CD4-positive, CD25-positive, alpha-beta regulatory T cell (primary cell): Measurements from ENCODE around the gene ENOX1. TPM values are rescaled to one million over a fixed set of nuclear protein-coding genes. Genes with fewer than 3 reads are reported as not detected.

Source experiments
- ATAC-seq, 2 donors: fragments of 150-1000 bp; cut with Tn5 transposase; one replicate each; pipeline ENCODE4 v1.10.0; 2021; ENCODE audit warnings: low read depth in 2 of 2, moderate number of reproducible peaks in 2 of 2, moderate library complexity in 1 of 2
- DNase-seq, 3 donors: peaks; one replicate each; pipeline versions ENCODE4 v3.0.0 to v3.0.0-alpha.2; 2012 to 2022; ENCODE audit warnings: mixed read lengths in 1 of 3
- H3K27ac ChIP-seq: one replicate; pipeline ENCODE4 v1.7.0; 2013; ENCODE audit warnings: mild to moderate bottlenecking, low read length; ENCODE audit not compliant: insufficient read depth, poor library complexity, severe bottlenecking
- H3K27me3 ChIP-seq: one replicate; pipeline ENCODE4 v1.7.0; 2013; ENCODE audit warnings: low read length; ENCODE audit not compliant: control insufficient read depth, insufficient read depth
- H3K36me3 ChIP-seq: one replicate; pipeline ENCODE4 v1.7.0; 2013; ENCODE audit warnings: mild to moderate bottlenecking, low read length, moderate library complexity; ENCODE audit not compliant: control insufficient read depth, insufficient read depth
- H3K4me1 ChIP-seq: 2 replicates; pipeline ENCODE4 v1.7.0; 2013; ENCODE audit warnings: mild to moderate bottlenecking, low read length; ENCODE audit not compliant: insufficient read depth, control insufficient read depth, poor library complexity, severe bottlenecking
- H3K4me3 ChIP-seq: one replicate; pipeline ENCODE4 v1.7.0; 2013; ENCODE audit warnings: low read depth, mild to moderate bottlenecking, low read length, moderate library complexity
- H3K9me3 ChIP-seq, 2 experiments: 1 replicate in 1 of 2; 2 replicates in 1 of 2; pipeline ENCODE4 v1.7.0; 2013; ENCODE audit warnings: low read length in 2 of 2, mild to moderate bottlenecking in 1 of 2, moderate library complexity in 1 of 2; ENCODE audit not compliant: control insufficient read depth in 2 of 2
- H3K27ac Mint-ChIP-seq, 3 donors: one replicate each; pipeline ENCODE4 v1.8.0; 2020 to 2022; ENCODE audit warnings: mild to moderate bottlenecking in 3 of 3, mixed read lengths in 3 of 3, moderate library complexity in 2 of 3
- H3K27me3 Mint-ChIP-seq: one replicate; pipeline ENCODE4 v1.8.0; 2022; ENCODE audit warnings: mild to moderate bottlenecking, mixed read lengths
- H3K36me3 Mint-ChIP-seq: one replicate; pipeline ENCODE4 v1.8.0; 2020; ENCODE audit warnings: mixed read lengths
- H3K4me1 Mint-ChIP-seq, 4 donors: one replicate each; pipeline ENCODE4 v1.8.0; 2020 to 2022; ENCODE audit warnings: mixed read lengths in 4 of 4, mild to moderate bottlenecking in 1 of 4
- H3K4me3 Mint-ChIP-seq, 4 donors: one replicate each; pipeline ENCODE4 v1.8.0; 2020 to 2022; ENCODE audit warnings: mild to moderate bottlenecking in 4 of 4, mixed read lengths in 4 of 4, moderate library complexity in 3 of 4
- H3K9me3 Mint-ChIP-seq, 7 donors: one replicate each; pipeline ENCODE4 v1.8.0; 2020 to 2022; ENCODE audit warnings: mixed read lengths in 7 of 7, mild to moderate bottlenecking in 3 of 7, moderate library complexity in 2 of 7
- polyA plus RNA-seq, 4 donors: library from polyadenylated mRNA; unstranded; fragments of 300-500 nt; fragmentation: Illumina TruSeq; gene quantifications; one replicate each; pipeline ENCODE4 v1.2.3, GENCODE V29; 2021
- total RNA-seq: library from RNA; stranded (reverse); gene quantifications from one replicate; pipeline ENCODE4 v1.2.3, GENCODE V29; 2022

The ENOX1 gene
- total and polyA plus RNA-seq, 5 donors from 2014 or later: 0.10 TPM; not detected in 4

DNA sequence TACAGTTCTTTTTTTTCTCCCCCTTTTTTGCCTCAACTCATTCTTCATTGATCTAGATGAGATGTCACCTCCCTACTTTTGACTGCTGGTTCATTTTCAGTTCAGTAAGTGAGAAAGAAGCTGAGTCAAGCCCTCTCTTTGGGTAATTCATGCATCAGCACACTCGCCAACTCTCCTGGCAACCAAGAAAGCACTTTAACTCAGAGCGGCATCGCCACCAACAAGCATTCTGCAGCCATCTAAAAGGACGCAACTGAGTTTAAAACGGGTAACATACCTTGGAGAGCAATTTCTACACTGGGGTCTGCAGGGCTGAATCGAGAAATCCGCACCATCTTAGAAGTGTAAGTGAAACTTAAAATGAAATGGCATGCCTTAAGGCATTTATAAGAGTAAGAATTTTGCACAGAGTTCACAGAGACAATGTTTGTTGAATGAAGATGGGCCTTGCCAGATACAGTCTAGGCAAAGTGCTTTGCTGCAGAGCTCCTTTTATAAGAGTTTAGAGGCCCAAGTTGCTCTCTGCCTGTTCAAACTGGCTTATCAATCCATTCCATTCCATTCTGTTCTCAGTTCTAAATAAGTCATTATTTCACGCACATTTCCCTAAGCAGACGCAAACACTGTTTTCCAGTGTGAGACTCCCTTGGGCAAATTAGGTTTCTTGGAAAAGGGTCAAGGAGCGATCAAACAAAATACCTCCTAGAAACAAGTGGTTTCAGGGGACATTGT lies 338.0 kb downstream of the ENOX1 start:
- Mint-ChIP-seq H3K4me3 (no peak overlapping the region), H3K4me1 (no peaks in the 10 kb centered on the region), H3K36me3 (no peaks in the 10 kb centered on the region), H3K9me3 (peaks cover 0 to 4% (median 0%) of the 10 kb centered on the region in 7 donors), H3K27me3 (no peaks in the 10 kb centered on the region), H3K27ac (no peak overlapping the region)
- no peaks in the 10 kb centered on the region for H3K4me1 ChIP-seq
- ATAC-seq (no peak), DNase-seq (no peak)
- no peaks in the 10 kb centered on the region for H3K36me3 ChIP-seq
- H3K27ac ChIP-seq: no peak overlapping the region
- H3K9me3 ChIP-seq: no peaks in the 10 kb centered on the region
- no peaks in the 10 kb centered on the region for H3K27me3 ChIP-seq
- H3K4me3 ChIP-seq: no peak overlapping the region

DNA sequence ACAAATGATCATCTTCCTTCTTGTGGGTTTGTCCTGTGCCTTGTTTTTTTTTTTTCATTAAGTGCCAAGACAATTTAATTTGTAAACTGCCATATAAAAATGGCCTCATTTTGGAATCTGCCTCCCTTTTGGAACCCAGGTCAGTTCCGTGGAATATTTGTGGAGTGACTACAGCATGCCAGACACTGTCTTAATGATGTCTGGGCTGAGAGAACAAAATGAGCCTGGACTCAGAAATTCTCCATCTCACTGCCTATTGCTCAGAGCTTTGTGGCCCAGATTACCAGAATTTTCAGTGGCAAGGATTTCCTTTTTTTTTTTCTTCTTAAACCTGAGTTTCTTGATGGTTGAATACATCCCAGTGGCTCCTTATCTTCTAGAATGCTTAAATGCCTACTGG lies 340.6 kb downstream of the ENOX1 start:
- ATAC-seq (no peak), DNase-seq (no peak)
- H3K27me3 Mint-ChIP-seq: no peaks in the 10 kb centered on the region
- no peaks in the 10 kb centered on the region for H3K4me1 ChIP-seq
- H3K27ac Mint-ChIP-seq: no peak overlapping the region
- no peaks in the 10 kb centered on the region for H3K4me1 Mint-ChIP-seq
- H3K27ac ChIP-seq: no peak overlapping the region
- H3K4me3 ChIP-seq: no peak overlapping the region
- H3K36me3 Mint-ChIP-seq: no peaks in the 10 kb centered on the region
- no peaks in the 10 kb centered on the region for H3K27me3 ChIP-seq
- H3K36me3 ChIP-seq: no peaks in the 10 kb centered on the region
- H3K9me3 ChIP-seq: no peaks in the 10 kb centered on the region
- H3K4me3 Mint-ChIP-seq: no peak overlapping the region
- H3K9me3 Mint-ChIP-seq: peaks cover 0 to 4% (median 0%) of the 10 kb centered on the region in 7 donors

DNA sequence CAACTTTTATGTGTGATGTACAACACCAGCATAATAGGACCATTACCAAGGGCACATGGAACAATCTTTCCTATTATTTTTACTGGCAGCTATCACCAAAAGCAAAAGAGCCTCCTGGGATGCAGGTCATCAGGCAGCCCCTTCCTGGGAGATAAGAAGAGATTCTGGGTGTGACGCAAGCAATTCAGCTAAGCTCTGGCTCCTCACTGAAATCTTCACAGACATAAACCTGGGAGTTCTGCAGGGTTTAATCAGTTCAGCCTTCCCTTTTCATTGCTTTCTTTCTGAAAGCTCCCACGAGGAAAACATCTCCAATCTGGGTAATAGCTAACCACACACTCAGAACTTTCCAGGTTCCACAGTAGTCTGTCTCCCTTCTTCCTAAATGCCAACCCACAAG lies 341.1 kb downstream of the ENOX1 start:
- H3K9me3 ChIP-seq: no peaks in the 10 kb centered on the region
- H3K4me3 Mint-ChIP-seq: no peak overlapping the region

DNA sequence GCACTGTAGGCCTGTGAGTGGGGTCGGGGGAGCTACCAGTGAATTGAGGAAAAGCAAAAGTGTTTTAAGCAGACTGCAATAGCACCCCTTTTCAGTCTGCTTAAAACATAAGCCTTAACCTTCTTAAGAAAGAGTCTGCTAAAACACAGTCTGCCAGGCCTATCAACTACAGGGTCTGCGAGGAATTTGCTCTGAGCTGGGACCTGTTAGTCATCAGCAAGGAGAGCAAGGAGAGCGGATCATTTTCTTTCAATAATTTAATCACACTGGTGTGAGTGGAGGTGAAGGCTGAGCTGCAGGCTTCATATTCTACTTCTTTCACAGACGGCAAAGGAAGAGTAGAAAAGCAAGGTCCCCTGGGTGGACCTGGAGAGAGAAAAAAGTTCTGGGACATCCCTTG lies 342.7 kb downstream of the ENOX1 start:
- no peak overlapping the region for H3K27ac Mint-ChIP-seq
- H3K27me3 Mint-ChIP-seq: no peaks in the 10 kb centered on the region
- Histone ChIP-seq H3K27me3 (no peaks in the 10 kb centered on the region), H3K27ac (no peak overlapping the region), H3K9me3 (no peaks in the 10 kb centered on the region), H3K4me1 (no peaks in the 10 kb centered on the region), H3K4me3 (no peak overlapping the region), H3K36me3 (no peaks in the 10 kb centered on the region)
- H3K9me3 Mint-ChIP-seq: peaks cover 0 to 2% (median 0%) of the 10 kb centered on the region in 7 donors
- no peaks in the 10 kb centered on the region for H3K36me3 Mint-ChIP-seq
- DNase-seq: no peak
- no peak overlapping the region for H3K4me3 Mint-ChIP-seq
- ATAC-seq: no peak
- no peaks in the 10 kb centered on the region for H3K4me1 Mint-ChIP-seq

More for the DNA sequence above, 341.1 kb downstream of the ENOX1 start:
- no peak overlapping the region for H3K27ac Mint-ChIP-seq
- no peak for DNase-seq
- H3K4me1 Mint-ChIP-seq: no peaks in the 10 kb centered on the region
- H3K4me1 ChIP-seq: no peaks in the 10 kb centered on the region
- peaks cover 0 to 4% (median 0%) of the 10 kb centered on the region in 7 donors for H3K9me3 Mint-ChIP-seq
- no peak for ATAC-seq
- H3K27me3 Mint-ChIP-seq: no peaks in the 10 kb centered on the region
- no peaks in the 10 kb centered on the region for H3K27me3 ChIP-seq
- H3K4me3 ChIP-seq: no peak overlapping the region
- no peaks in the 10 kb centered on the region for H3K36me3 Mint-ChIP-seq
- no peaks in the 10 kb centered on the region for H3K36me3 ChIP-seq
- no peak overlapping the region for H3K27ac ChIP-seq

GRCh38 chr13:43441899-43442499 lies 344.8 kb downstream of the ENOX1 start:
- Histone ChIP-seq H3K9me3 (no peaks in the 10 kb centered on the region), H3K4me1 (no peaks in the 10 kb centered on the region), H3K4me3 (no peak overlapping the region), H3K36me3 (no peaks in the 10 kb centered on the region), H3K27me3 (no peaks in the 10 kb centered on the region), H3K27ac (no peak overlapping the region)
- Mint-ChIP-seq H3K9me3 (peaks cover 0 to 5% (median 0%) of the 10 kb centered on the region in 7 donors), H3K27me3 (no peaks in the 10 kb centered on the region), H3K4me3 (no peak overlapping the region), H3K36me3 (no peaks in the 10 kb centered on the region), H3K27ac (no peak overlapping the region), H3K4me1 (no peaks in the 10 kb centered on the region)
- no peak for ATAC-seq
- no peak for DNase-seq

GRCh38 chr13:43441464-43441863 lies 345.3 kb downstream of the ENOX1 start:
- Mint-ChIP-seq H3K9me3 (peaks cover 0 to 5% (median 0%) of the 10 kb centered on the region in 7 donors), H3K36me3 (no peaks in the 10 kb centered on the region), H3K27me3 (no peaks in the 10 kb centered on the region), H3K4me3 (no peak overlapping the region), H3K27ac (no peak overlapping the region), H3K4me1 (no peaks in the 10 kb centered on the region)
- H3K36me3 ChIP-seq: no peaks in the 10 kb centered on the region
- H3K27ac ChIP-seq: no peak overlapping the region
- no peak for ATAC-seq
- DNase-seq: no peak
- H3K27me3 ChIP-seq: no peaks in the 10 kb centered on the region
- no peak overlapping the region for H3K4me3 ChIP-seq
- no peaks in the 10 kb centered on the region for H3K4me1 ChIP-seq
- H3K9me3 ChIP-seq: no peaks in the 10 kb centered on the region

DNA sequence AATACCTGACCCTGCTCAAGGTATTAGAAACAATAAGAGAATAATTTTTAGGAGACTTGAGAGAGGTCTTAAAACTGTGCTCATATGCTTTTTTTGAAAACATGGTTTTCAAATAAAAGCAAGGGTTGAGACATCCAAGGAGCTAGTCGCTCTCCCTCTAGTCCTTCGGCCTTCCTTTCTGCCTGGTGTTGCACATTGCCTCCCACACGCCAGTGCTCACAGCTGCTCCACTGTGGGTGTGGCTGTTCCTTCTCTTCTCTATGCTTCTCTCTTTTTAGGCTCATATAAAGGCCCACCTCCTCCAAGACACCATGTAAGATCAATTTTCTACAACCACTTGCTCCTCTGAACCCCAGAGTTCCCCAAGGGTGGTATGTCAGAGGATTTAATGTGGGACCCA lies 352.6 kb downstream of the ENOX1 start:
- no peak overlapping the region for H3K4me3 Mint-ChIP-seq
- ATAC-seq (no peak), DNase-seq (no peak)
- no peaks in the 10 kb centered on the region for H3K27me3 Mint-ChIP-seq
- Histone ChIP-seq H3K27me3 (peaks cover 3% of the 10 kb centered on the region), H3K4me1 (no peaks in the 10 kb centered on the region), H3K9me3 (no peaks in the 10 kb centered on the region), H3K4me3 (no peak overlapping the region), H3K36me3 (no peaks in the 10 kb centered on the region), H3K27ac (no peak overlapping the region)
- no peaks in the 10 kb centered on the region for H3K36me3 Mint-ChIP-seq
- no peaks in the 10 kb centered on the region for H3K4me1 Mint-ChIP-seq
- H3K9me3 Mint-ChIP-seq: peaks cover 0 to 9% (median 0%) of the 10 kb centered on the region in 7 donors
- no peak overlapping the region for H3K27ac Mint-ChIP-seq

DNA sequence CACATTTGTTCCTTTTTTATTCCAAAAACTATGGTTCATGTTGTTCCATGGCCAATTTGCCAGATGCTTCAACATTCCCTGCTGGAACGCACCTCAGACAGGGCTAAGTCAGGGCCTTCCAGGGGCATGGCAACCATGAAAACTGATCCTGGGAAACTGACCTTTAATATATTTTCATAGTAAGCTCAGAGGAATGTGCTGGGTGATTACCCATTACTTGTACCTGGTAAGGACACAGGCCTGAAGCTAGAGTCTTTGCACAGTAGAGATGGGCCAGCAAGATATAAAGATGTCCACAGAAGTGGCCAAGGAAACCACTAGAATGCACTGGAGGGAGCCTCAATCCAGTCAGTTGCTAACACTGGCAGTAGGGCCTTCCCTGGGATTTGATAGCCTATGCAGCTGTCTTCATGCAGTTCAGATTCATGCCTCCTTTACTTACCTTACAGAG lies 353.1 kb downstream of the ENOX1 start:
- H3K36me3 Mint-ChIP-seq: no peaks in the 10 kb centered on the region
- no peaks in the 10 kb centered on the region for H3K4me1 Mint-ChIP-seq
- H3K27ac Mint-ChIP-seq: no peak overlapping the region
- H3K27me3 Mint-ChIP-seq: no peaks in the 10 kb centered on the region
- no peak overlapping the region for H3K4me3 Mint-ChIP-seq
- H3K9me3 ChIP-seq: no peaks in the 10 kb centered on the region
- peaks cover 0 to 9% (median 0%) of the 10 kb centered on the region in 7 donors for H3K9me3 Mint-ChIP-seq
- no peaks in the 10 kb centered on the region for H3K36me3 ChIP-seq
- no peak for ATAC-seq
- no peak overlapping the region for H3K27ac ChIP-seq
- no peak for DNase-seq
- peaks cover 3% of the 10 kb centered on the region for H3K27me3 ChIP-seq
- H3K4me3 ChIP-seq: no peak overlapping the region
- no peaks in the 10 kb centered on the region for H3K4me1 ChIP-seq
